Effector CD4-positive, alpha-beta T cell (primary cell): ENCODE data around the gene CASTOR1.

ENCODE experiments used
- DNase-seq: peaks from one replicate; pipeline ENCODE4 v3.0.0-alpha.2; 2020

Gene CASTOR1

GRCh38 chr22:30284172-30284571, 5.1 kb downstream of the CASTOR1 start:
- no peak for DNase-seq

- no peak for DNase-seq
These were observed 6.0 kb downstream of the CASTOR1 start for GRCh38 chr22:30283342-30283741.

GRCh38 chr22:30282616-30283046, 6.7 kb downstream of the CASTOR1 start:
- DNase-seq = no peak

- DNase-seq = no peak
These were observed 8.8 kb downstream of the CASTOR1 start for GRCh38 chr22:30280505-30280904.

- no peak for DNase-seq
These were observed 9.4 kb downstream of the CASTOR1 start for GRCh38 chr22:30279932-30280331.

- DNase-seq = no peak
These were observed 10.1 kb downstream of the CASTOR1 start for GRCh38 chr22:30279046-30279788.

- no peak for DNase-seq
These were observed 11.6 kb downstream of the CASTOR1 start for GRCh38 chr22:30277547-30278344.

GRCh38 chr22:30276039-30276438, 13.3 kb downstream of the CASTOR1 start:
- DNase-seq = no peak

- DNase-seq = no peak
These were observed 13.7 kb downstream of the CASTOR1 start for GRCh38 chr22:30275625-30276024.

GRCh38 chr22:30274437-30274812, 14.9 kb downstream of the CASTOR1 start:
- DNase-seq = no peak

- no peak for DNase-seq
These were observed 15.4 kb downstream of the CASTOR1 start for GRCh38 chr22:30273711-30274436.

- no peak for DNase-seq
These were observed 16.3 kb downstream of the CASTOR1 start for GRCh38 chr22:30272781-30273601.

GRCh38 chr22:30270832-30271231, 18.5 kb downstream of the CASTOR1 start:
- no peak for DNase-seq

GRCh38 chr22:30268331-30268730, 21.0 kb downstream of the CASTOR1 start:
- DNase-seq = no peak

- peak; percentile 48 for DNase-seq
These were observed 21.7 kb downstream of the CASTOR1 start for GRCh38 chr22:30267382-30268302.

- DNase-seq = peak; percentile 49
These were observed 22.6 kb downstream of the CASTOR1 start, which contains the start of gene OSM for GRCh38 chr22:30266445-30267381. Gene OSM (minus strand): TSS chr22:30266851. CDS start chr22:30266799, 52 bp downstream.

- DNase-seq = peak; percentile 77
These were observed 23.4 kb downstream of the CASTOR1 start for GRCh38 chr22:30265823-30266444.

GRCh38 chr22:30265131-30265720, 24.1 kb downstream of the CASTOR1 start:
- DNase-seq = no peak

- no peak for DNase-seq
These were observed 25.4 kb downstream of the CASTOR1 start for GRCh38 chr22:30263883-30264282.
